Activated T-helper 1 cell treated with Interleukin-2 at 50 U/mL for 16 hours (primary cell): ENCODE measurements around the gene CEP120.
"Not testable (repeated sequence)": the region's sequence is repeated elsewhere in the genome, so short reads cannot be mapped to it uniquely, and the experiment has no call there.

Source experiments
- DNase-seq: peaks from one replicate; pipeline ENCODE4 v3.0.0-alpha.2; 2020; ENCODE audit warnings: low read depth

CEP120 gene

GRCh38 chr5:123423278-123424149 is at the start of gene CEP120:
CEP120 (minus strand) TSS chr5:123423403; CDS start chr5:123422998, 405 bp downstream.
- DNase-seq = peak; percentile 94

GRCh38 chr5:123472150-123472924 is 49.1 kb upstream of the CEP120 start:
- no peak for DNase-seq

GRCh38 chr5:123471385-123471784 is 48.2 kb upstream of the CEP120 start:
- DNase-seq = no peak

- not testable (repeated sequence) for DNase-seq
Measured at GRCh38 chr5:123466839-123467238, 43.6 kb upstream of the CEP120 start.

- DNase-seq = no peak
Measured at GRCh38 chr5:123460296-123460729, 37.1 kb upstream of the CEP120 start.

GRCh38 chr5:123458994-123459393 is 35.8 kb upstream of the CEP120 start:
- not testable (repeated sequence) for DNase-seq

GRCh38 chr5:123456242-123456641 is 33.0 kb upstream of the CEP120 start:
- no peak for DNase-seq

GRCh38 chr5:123455640-123456039 is 32.4 kb upstream of the CEP120 start:
- DNase-seq = no peak

GRCh38 chr5:123455095-123455494 is 31.9 kb upstream of the CEP120 start:
- DNase-seq = no peak

- no peak for DNase-seq
Measured at GRCh38 chr5:123454259-123454911, 31.2 kb upstream of the CEP120 start.

GRCh38 chr5:123452401-123452800 is 29.2 kb upstream of the CEP120 start:
- DNase-seq = no peak

GRCh38 chr5:123451047-123451446 is 27.8 kb upstream of the CEP120 start:
- DNase-seq = no peak

- DNase-seq = no peak
Measured at GRCh38 chr5:123450640-123451039, 27.4 kb upstream of the CEP120 start.

- DNase-seq = no peak
Measured at GRCh38 chr5:123450114-123450513, 26.9 kb upstream of the CEP120 start.

GRCh38 chr5:123449424-123449974 is 26.3 kb upstream of the CEP120 start:
- no peak for DNase-seq

- DNase-seq = no peak
Measured at GRCh38 chr5:123448743-123449142, 25.5 kb upstream of the CEP120 start.

- DNase-seq = no peak
Measured at GRCh38 chr5:123448017-123448617, 24.9 kb upstream of the CEP120 start.

GRCh38 chr5:123444016-123444415 is 20.8 kb upstream of the CEP120 start:
- no peak for DNase-seq

GRCh38 chr5:123441408-123441807 is 18.2 kb upstream of the CEP120 start:
- DNase-seq = no peak

- DNase-seq = no peak
Measured at GRCh38 chr5:123440456-123441181, 17.4 kb upstream of the CEP120 start.

GRCh38 chr5:123439709-123440108 is 16.5 kb upstream of the CEP120 start:
- DNase-seq = no peak
